Measurements from ENCODE around the gene NRGN. TPM values are rescaled to one million over a fixed set of nuclear protein-coding genes. Genes with fewer than 3 reads are reported as not detected.

Gene NRGN
- total RNA-seq, 4 donors from 2014 or later: 1.4 to 3.1 (median 2.4) TPM; not detected in 1

DNA sequence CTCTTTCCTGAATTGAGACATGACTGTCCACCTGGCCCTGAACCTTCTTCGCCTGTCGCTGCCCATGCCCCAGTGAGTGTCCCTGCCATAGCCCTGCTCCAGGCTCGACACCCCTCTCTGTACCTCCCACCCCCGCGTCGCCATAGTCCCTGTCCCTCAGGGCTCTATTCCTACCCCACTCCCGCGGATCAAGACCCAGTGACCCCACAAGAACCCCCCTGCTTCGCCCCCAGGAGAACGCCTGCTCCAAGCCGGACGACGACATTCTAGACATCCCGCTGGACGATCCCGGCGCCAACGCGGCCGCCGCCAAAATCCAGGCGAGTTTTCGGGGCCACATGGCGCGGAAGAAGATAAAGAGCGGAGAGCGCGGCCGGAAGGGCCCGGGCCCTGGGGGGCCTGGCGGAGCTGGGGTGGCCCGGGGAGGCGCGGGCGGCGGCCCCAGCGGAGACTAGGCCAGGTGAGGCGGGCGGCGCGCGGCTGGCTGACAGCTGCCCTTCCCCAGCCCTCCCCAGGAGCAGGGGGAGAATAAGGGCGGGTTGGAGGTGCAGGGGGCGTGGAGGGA lies 5.6 kb downstream of the NRGN start:
- WGBS, 2 donors: 44 to 46% methylated on average over 42 to 44 of the region's 44 CpGs
- Histone ChIP-seq H3K27ac (no peak overlapping the region), H3K36me3 (no peaks in the 10 kb centered on the region), H3K4me3 (peak overlapping the region in 1 of 4 donors; percentile 54), H3K9me3 (no peaks in the 10 kb centered on the region), H3K27me3 (peaks cover 0 to 100% of the 10 kb centered on the region in 2 donors), H3K4me1 (peaks cover 0 to 36% (median 13%) of the 10 kb centered on the region in 4 donors)
- TF ChIP-seq EP300 (IDR thresholded peaks at IDR 0.05): no peak
- TF ChIP-seq, protein P1, sequence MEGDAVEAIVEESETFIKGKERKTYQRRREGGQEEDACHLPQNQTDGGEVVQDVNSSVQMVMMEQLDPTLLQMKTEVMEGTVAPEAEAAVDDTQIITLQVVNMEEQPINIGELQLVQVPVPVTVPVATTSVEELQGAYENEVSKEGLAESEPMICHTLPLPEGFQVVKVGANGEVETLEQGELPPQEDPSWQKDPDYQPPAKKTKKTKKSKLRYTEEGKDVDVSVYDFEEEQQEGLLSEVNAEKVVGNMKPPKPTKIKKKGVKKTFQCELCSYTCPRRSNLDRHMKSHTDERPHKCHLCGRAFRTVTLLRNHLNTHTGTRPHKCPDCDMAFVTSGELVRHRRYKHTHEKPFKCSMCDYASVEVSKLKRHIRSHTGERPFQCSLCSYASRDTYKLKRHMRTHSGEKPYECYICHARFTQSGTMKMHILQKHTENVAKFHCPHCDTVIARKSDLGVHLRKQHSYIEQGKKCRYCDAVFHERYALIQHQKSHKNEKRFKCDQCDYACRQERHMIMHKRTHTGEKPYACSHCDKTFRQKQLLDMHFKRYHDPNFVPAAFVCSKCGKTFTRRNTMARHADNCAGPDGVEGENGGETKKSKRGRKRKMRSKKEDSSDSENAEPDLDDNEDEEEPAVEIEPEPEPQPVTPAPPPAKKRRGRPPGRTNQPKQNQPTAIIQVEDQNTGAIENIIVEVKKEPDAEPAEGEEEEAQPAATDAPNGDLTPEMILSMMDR (IDR thresholded peaks at IDR 0.05): no peak
- TF ChIP-seq POLR2A (IDR thresholded peaks at IDR 0.05): no peak
- DNase-seq (ENCODE audit: low spot score in 2 of 2): no peak

DNA sequence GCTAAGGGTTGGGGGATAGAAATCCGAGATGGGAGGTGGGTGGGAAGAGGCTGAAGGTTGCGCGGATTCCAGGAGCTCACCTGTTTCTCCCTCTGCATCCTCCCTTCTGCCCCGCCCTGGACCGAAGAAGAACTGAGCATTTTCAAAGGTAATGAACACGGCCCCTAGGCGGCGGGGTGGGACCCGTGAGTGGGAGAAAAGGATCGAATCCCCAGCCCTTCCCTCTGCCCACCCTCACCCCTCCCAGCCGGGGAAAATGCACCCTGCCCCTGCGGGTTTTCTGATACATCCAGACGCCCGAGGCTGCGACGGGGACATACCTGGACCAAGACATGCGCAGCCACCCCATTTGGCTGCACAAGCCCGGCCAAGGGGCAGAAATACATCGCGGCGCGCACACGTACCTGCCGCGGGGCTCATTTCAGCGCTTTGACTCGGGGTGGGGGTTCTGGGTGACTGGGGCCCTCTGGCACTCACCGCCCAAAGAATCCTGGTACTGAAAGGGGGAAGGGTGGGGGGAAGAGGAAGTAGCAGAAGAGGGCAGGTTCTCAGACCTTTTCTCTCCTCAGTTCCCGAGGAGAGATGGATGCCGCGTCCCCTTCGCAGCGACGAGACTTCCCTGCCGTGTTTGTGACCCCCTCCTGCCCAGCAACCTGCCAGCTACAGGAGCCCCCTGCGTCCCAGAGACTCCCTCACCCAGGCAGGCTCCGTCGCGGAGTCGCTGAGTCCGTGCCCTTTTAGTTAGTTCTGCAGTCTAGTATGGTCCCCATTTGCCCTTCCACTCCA lies 6.3 kb downstream of the NRGN start:
- Histone ChIP-seq H3K36me3 (no peaks in the 10 kb centered on the region), H3K4me3 (peak overlapping the region; percentile 20 to 54 (median 35)), H3K4me1 (peaks cover 0 to 31% (median 10%) of the 10 kb centered on the region in 4 donors), H3K9me3 (no peaks in the 10 kb centered on the region), H3K27me3 (peaks cover 0 to 100% of the 10 kb centered on the region in 2 donors), H3K27ac (peak overlapping the region in 2 of 4 donors; percentile 49 to 79)
- DNase-seq (ENCODE audit: low spot score in 2 of 2): no peak
- 4 to 13% methylated on average over 40 to 41 of the region's 41 CpGs for WGBS, 2 donors
- TF ChIP-seq, protein P1 (IDR thresholded peaks at IDR 0.05): no peak
- no peak for TF ChIP-seq EP300 (IDR thresholded peaks at IDR 0.05)

DNA sequence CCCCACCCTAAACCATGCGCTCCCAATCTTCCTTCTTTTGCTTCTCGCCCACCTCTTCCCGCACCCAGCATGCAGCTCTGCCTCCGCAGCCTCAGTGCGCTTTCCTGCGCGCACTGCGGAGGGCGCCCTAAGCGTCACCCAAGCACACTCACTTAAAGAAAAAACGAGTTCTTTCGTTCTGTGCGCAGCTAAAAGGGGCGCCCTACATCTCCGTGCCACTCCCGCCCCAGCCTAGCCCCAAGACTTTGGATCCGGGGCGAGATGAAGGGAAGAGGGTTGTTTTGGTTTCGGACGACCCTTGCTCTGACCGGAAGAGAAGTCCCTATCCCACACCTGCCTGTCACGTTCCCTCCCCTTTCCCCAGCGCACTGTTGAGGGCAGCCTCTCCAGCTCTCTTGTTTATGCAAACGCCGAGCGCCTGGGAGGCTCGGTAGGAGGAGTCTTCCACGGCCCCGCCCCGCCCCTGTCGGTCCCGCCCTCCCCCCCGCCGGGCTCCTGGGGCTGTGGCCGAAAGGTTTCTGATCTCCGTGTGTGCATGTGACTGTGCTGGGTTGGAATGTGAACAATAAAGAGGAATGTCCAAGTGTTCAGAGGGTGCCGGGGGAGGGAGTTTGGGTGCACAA lies 7.0 kb downstream of the NRGN start:
- peak in 1 of 2 donors; percentile 40 for DNase-seq (ENCODE audit: low spot score in 2 of 2)
- WGBS, 2 donors: 2 to 4% methylated on average over 33 to 35 of the region's 37 CpGs
- peaks cover 0 to 37% (median 10%) of the 10 kb centered on the region in 4 donors for H3K4me1 ChIP-seq
- peak overlapping the region; percentile 20 to 54 (median 35) for H3K4me3 ChIP-seq
- TF ChIP-seq EP300 (IDR thresholded peaks at IDR 0.05) (peak in 1 of 2 donors; percentile 27), POLR2A (IDR thresholded peaks at IDR 0.05) (no peak)
- TF ChIP-seq, protein P1 (IDR thresholded peaks at IDR 0.05): peak in 2 of 5 experiments; percentile 12 to 41
- H3K27ac ChIP-seq: peak overlapping the region in 3 of 4 donors; percentile 46 to 79 (median 49)
- H3K9me3 ChIP-seq: no peaks in the 10 kb centered on the region
- H3K36me3 ChIP-seq: no peaks in the 10 kb centered on the region
- H3K27me3 ChIP-seq: peaks cover 0 to 100% of the 10 kb centered on the region in 2 donors

DNA sequence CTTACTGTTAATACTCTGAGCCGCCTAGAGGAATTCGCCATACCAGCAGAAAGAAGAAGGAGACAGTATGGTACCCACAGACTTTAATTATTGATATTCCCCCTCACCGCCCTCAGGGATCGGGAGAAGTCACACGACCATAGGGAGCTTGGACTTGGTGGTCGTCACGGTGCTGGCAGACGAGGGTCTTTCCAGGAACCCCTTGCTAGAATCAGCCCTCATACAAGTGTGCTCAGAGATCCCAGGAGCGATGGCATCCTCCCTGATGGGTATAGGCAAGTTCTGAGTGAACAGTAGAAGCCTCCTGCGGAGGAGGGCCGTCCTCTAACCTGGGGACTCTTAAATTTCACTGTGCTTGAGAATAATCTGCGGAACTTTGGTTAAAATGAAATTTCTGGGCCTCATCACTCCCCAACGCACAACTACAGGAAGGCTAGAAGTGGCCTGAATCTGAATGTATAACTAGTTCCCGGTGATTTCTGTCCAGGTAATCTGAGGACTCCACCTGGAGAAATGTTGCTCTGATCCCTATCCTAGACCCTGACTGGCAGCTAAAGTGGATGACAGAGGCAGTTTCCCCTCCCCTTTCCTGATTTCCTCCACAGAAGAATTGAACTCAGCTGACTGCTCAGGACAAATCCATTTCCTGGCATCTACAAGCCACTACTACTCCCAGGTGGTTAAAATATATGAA lies 7.8 kb downstream of the NRGN start:
- Histone ChIP-seq H3K27ac (peak overlapping the region in 1 of 4 donors; percentile 46), H3K4me1 (peaks cover 0 to 42% (median 10%) of the 10 kb centered on the region in 4 donors), H3K4me3 (no peak overlapping the region), H3K36me3 (no peaks in the 10 kb centered on the region), H3K9me3 (no peaks in the 10 kb centered on the region), H3K27me3 (peaks cover 0 to 100% of the 10 kb centered on the region in 2 donors)
- DNase-seq (ENCODE audit: low spot score in 2 of 2): no peak
- TF ChIP-seq, protein P1 (IDR thresholded peaks at IDR 0.05): no peak
- TF ChIP-seq POLR2A (IDR thresholded peaks at IDR 0.05): no peak
- no peak for TF ChIP-seq EP300 (IDR thresholded peaks at IDR 0.05)
- 31 to 48% methylated on average over 14 of the region's 14 CpGs for WGBS, 2 donors

Data from tibial nerve (tissue), 4 donors.